Measurements from ENCODE around the gene FBXO21. TPM values are rescaled to one million over a fixed set of nuclear protein-coding genes. Genes with fewer than 3 reads are reported as not detected.

FBXO21 gene
- total RNA-seq, 1 experiment from 2014 or later = 37.8 TPM

DNA sequence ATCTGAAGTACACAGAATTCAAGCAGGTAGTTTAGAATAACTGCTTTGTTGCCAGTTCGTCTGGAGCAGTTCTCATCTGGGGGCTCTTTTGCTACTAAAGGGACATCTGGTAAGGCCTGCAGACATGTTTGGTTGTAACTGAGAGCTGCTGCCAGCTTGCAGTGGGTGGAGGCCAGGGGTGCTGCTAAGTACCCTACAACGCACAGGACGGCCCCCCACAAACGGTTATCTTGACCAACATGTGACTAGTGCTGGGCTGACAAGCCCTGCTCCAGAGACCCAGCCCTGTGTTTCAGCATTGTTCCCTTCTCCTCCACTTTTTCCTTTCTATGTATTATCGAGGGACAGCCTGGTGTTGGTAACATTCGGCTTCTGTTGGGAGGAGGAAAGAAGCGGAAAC lies 40.8 kb downstream of the FBXO21 start:
- POLR2A ChIA-PET = no interaction called here
- H3K4me1 ChIP-seq (ENCODE audit: control insufficient read depth, insufficient read depth, low read length) = no peaks in the 10 kb centered on the region
- CTCF ChIA-PET = no interaction called here
- no TSS peak for BruUV-seq (replicated peaks)
- H3K27ac ChIP-seq (ENCODE audit: low read length) = no peak overlapping the region
- peaks cover 5% of the 10 kb centered on the region for H3K36me3 ChIP-seq (ENCODE audit: control insufficient read depth, insufficient read depth, low read length)
- DNase-seq (ENCODE audit: low read depth, low spot score) (no peak), ATAC-seq (no peak)
- intact Hi-C loops (cut with micrococcal nuclease; ENCODE audit: unreplicated experiment) (no loop called here), in situ Hi-C loops (cut with HindIII; ENCODE audit: low pct_unique_long_range_greater_than_20kb, low sequenced_read_pairs) (no loop called here)
- H3K4me3 ChIP-seq (ENCODE audit: low read depth in 2 of 2, low read length in 2 of 2) = no peak overlapping the region
- no peak for TF ChIP-seq CTCF (IDR thresholded peaks at IDR 0.05)
- TF ChIP-seq TCF7L2 (IDR thresholded peaks at IDR 0.05; ENCODE audit: low read depth, low read length) = no peak
- no peak for TF ChIP-seq SIN3A (IDR thresholded peaks at IDR 0.05; ENCODE audit: borderline replicate concordance, insufficient read depth, low read depth, low read length)
- TF ChIP-seq, protein P1, sequence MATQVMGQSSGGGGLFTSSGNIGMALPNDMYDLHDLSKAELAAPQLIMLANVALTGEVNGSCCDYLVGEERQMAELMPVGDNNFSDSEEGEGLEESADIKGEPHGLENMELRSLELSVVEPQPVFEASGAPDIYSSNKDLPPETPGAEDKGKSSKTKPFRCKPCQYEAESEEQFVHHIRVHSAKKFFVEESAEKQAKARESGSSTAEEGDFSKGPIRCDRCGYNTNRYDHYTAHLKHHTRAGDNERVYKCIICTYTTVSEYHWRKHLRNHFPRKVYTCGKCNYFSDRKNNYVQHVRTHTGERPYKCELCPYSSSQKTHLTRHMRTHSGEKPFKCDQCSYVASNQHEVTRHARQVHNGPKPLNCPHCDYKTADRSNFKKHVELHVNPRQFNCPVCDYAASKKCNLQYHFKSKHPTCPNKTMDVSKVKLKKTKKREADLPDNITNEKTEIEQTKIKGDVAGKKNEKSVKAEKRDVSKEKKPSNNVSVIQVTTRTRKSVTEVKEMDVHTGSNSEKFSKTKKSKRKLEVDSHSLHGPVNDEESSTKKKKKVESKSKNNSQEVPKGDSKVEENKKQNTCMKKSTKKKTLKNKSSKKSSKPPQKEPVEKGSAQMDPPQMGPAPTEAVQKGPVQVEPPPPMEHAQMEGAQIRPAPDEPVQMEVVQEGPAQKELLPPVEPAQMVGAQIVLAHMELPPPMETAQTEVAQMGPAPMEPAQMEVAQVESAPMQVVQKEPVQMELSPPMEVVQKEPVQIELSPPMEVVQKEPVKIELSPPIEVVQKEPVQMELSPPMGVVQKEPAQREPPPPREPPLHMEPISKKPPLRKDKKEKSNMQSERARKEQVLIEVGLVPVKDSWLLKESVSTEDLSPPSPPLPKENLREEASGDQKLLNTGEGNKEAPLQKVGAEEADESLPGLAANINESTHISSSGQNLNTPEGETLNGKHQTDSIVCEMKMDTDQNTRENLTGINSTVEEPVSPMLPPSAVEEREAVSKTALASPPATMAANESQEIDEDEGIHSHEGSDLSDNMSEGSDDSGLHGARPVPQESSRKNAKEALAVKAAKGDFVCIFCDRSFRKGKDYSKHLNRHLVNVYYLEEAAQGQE (IDR thresholded peaks at IDR 0.05; ENCODE audit: insufficient read depth in 1 of 2, low read depth in 2 of 2, low read length in 1 of 2) = no peak
- TF ChIP-seq POLR2AphosphoS5 (IDR thresholded peaks at IDR 0.05; ENCODE audit: low read depth, low read length) = no peak
- H3K9me3 ChIP-seq (ENCODE audit: control insufficient read depth, insufficient read depth, low read depth, low read length) = no peaks in the 10 kb centered on the region
- no peaks in the 10 kb centered on the region for H3K27me3 ChIP-seq (ENCODE audit: control insufficient read depth, insufficient read depth, low read length)

DNA sequence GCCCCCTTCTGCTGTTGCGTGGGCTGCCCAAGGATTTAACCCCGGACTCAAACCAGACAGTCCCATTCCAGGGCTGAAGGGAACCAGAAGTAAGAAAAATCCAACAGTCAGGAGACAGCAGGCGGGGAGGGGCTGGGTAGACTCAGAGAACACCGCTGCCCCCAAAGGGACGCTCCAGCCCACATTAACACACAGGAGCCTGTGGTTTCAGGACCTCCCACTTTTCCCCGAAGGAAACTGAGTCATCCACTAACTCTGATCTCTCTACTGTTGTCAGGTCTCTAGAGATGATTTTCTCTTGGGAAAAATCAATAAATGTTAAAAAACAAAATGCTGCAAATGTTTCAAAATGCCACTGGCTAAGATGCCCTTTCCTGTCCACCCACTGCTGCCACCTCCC lies 41.6 kb downstream of the FBXO21 start:
- ChIA-PET CTCF (no interaction called here), POLR2A (no interaction called here)
- no peak for DNase-seq (ENCODE audit: low read depth, low spot score)
- TF ChIP-seq SIN3A (IDR thresholded peaks at IDR 0.05; ENCODE audit: borderline replicate concordance, insufficient read depth, low read depth, low read length) (no peak), CTCF (IDR thresholded peaks at IDR 0.05) (no peak), POLR2AphosphoS5 (IDR thresholded peaks at IDR 0.05; ENCODE audit: low read depth, low read length) (no peak), TCF7L2 (IDR thresholded peaks at IDR 0.05; ENCODE audit: low read depth, low read length) (no peak)
- TF ChIP-seq, protein P1 (IDR thresholded peaks at IDR 0.05; ENCODE audit: insufficient read depth in 1 of 2, low read depth in 2 of 2, low read length in 1 of 2) = no peak
- Histone ChIP-seq H3K36me3 (ENCODE audit: control insufficient read depth, insufficient read depth, low read length) (peaks cover 5% of the 10 kb centered on the region), H3K27ac (ENCODE audit: low read length) (no peak overlapping the region), H3K27me3 (ENCODE audit: control insufficient read depth, insufficient read depth, low read length) (no peaks in the 10 kb centered on the region), H3K4me1 (ENCODE audit: control insufficient read depth, insufficient read depth, low read length) (no peaks in the 10 kb centered on the region), H3K4me3 (ENCODE audit: low read depth in 2 of 2, low read length in 2 of 2) (no peak overlapping the region), H3K9me3 (ENCODE audit: control insufficient read depth, insufficient read depth, low read depth, low read length) (no peaks in the 10 kb centered on the region)
- no TSS peak for BruUV-seq (replicated peaks)
- no peak for ATAC-seq
- in situ Hi-C loops (cut with HindIII; ENCODE audit: low pct_unique_long_range_greater_than_20kb, low sequenced_read_pairs) (no loop called here), intact Hi-C loops (cut with micrococcal nuclease; ENCODE audit: unreplicated experiment) (no loop called here)
